ELF-1 (cell line): ENCODE data around the gene ARPIN.
A peak's percentile ranks its signal among the peaks of the same experiment; 100 is the strongest.
"Not testable (repeated sequence)": the region's sequence is repeated elsewhere in the genome, so short reads cannot be mapped to it uniquely, and the experiment has no call there.

Experiments
- DNase-seq: peaks from one replicate; pipeline ENCODE4 v3.0.0-alpha.2; 2016; ENCODE audit warnings: low read depth, low spot score

The ARPIN gene

DNA sequence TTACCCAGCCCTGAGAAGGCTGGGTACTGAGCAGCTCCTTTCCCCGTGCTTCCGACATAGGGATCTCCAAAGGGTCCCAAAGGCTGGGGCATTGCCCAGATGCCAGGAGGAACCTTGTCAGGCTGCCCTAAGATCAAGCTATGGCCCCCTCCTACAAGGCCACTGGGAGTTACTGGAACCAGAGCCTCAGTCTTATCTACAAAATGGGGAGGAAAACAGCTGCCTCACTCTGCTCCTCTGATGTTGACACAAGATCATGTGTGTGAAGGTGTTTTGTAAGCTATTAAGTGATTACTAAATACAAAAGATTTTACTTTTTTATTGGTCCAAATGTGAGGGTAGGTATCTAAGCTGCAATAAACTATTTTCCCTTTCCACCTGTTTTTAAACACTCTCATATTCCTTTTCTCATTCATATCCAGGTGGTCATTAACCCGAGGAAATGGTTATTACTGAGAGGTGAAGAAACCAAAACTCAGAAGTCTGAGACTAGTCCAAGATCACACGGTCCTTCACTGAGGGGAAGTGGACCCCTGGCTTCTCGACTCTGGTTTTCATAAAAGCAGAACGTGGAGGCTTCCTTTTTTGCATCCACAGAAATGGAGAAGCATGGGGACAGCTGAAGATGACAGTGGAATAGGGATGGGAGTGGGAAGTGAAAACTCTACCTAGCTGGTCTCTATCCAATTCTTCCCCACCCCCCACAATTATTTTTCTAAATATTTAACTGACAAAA is 1.7 kb downstream of the ARPIN start:
- no peak for DNase-seq

DNA sequence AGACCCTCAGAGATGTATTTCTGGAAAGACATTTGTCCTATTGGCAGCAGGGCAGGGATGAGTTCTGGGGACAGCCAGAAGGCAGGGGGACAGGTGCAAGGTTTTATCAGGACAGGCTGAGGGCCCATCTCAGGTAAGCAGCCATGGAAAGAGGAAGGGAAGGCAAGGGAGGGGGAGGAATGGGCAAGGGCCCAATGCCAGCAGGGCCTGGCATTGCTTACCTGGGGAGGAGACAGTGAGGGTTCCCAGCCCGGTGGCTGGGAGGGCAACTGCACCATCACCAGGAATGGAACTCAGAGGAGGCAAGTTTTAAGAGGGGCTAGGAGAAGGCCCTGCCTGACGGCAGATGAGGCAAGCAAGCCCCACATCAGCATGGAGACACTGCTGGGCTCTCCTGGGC is 3.1 kb downstream of the ARPIN start:
- no peak for DNase-seq

DNA sequence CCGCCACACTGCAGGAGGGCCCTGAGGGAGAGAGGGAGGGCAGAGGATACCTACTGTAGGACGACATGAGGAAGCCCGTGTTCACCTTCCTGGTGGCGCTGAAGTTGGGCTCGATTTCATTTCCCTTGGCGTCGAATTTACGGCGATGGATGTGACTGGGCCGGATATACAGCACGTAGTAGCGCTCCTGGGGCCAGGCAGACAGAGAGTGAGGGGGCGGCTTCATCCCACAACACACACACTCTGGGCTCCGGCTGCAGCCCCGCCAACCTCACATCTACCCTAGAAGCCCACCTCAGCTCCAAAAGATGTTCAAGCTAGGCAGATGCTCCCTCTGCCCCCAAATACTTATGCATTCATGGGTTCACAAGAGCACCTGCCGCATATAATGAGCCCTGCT is 4.5 kb downstream of the ARPIN start:
- DNase-seq, result peak; percentile 16

DNA sequence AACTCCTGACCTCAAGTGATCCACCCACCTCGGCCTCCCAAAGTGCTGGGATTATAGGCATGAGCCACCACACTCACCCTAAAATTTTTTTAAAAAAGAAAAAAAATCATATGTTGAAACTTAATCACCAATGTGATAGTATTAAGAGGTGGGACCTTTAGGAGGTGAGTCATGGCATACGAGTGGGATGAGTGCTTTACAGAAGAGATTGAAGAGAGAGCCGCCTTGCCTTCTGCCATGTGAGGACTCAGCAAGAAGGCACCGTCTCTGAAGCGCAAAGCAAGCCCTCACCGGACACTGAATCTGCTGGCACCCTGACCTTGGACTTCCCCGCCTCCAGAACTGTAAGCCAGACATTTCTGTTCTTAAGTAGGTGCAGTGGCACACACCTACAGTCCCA is 5.5 kb downstream of the ARPIN start:
- no peak for DNase-seq

DNA sequence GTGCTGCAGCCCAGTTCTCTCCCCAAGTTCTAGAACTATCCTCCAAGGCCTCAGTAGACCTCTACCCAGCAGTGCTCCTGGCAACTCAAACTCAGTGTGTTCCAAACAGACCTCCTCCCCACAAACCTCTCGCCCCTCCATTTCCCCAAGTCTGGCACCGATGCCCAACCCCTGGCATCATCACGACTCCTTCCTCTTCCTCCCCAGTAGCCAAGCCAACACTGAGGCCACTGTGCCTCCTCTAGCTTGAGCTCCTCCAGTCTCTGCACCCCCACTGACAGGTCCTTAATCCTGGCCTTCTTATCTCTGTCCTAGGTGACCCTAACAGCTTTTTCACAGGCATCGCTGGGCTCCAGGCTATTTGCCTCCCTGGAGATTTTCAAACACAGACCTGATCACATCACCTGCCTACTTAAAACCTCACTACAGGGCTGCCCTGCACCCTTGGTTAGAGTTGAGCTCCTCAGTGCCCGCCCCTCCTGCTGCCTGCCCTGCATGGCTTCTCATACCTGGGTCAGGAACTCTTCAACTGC is 6.8 kb downstream of the ARPIN start:
- DNase-seq, result no peak

DNA sequence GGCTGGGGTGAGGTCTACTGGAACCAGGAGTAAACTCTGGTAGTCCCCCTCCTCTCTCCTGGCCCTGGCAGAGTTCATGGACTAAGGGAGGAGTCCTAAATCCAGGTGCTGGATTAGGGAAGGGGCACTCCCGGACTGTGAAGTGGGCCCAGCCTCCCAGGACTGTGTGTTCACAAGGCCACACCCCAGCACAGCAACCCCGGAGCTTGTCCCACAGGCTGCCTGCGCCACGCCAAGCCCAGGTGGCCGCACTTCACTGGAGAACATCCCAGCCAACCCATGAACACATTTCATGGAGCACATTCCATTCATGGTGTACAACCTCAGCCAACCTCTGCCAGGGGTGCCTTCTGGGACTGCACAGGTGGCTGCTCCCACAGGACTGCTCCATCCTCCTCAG is 8.2 kb downstream of the ARPIN start:
- DNase-seq, result no peak

DNA sequence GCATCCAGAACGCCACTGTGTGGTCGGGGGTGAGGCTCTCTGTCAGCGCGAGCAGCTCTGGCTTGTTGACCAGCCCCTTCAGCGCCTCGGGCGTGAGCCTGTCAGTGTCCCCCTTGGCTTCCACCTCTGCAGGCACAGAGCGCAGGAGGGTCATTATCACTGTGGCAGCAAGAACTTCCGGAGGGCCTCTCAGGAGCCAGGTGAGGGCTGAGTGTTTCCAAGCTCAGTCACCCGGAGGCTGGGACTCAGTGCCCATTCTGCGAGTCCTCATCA is 9.0 kb downstream of the ARPIN start:
- DNase-seq, result no peak

DNA sequence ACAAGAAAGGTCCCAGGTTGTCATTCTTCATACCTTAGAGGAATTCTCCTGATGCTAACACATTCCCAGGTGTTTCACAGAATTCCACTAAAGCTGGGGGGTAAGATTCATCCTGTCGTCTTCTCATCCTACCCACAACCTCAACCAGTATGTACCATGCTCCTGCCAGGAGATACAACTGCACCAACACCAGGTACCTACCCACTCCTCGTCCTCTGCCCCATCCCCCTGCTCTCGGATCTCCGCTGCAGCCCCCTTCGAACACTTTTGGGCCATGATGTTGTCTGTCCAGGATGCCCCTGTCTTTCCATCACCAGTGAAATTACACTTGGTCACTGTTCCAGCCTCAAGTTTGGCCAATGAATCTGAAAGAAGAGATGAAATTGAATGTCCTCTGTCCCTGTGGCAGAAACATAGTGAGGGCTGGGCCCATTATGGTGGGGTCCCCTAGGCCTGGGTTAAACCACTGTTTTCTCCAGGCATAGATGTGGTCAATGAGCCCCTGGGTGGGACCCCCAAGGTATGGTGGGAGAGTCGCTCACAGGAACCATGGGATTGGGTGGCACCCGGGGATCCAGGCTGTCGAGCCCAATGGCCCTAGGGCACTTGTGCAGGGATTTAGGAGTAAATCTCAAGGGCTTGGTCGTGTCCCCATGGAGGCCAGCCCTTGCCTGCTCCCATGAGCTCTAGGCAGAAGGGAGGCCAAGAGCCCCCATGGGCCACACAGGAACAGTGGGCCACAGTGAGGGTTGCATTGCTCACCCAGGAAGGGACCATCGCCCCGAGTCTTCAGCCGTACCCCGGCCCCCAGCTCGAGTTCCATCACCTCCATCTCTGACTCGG is 9.5 kb downstream of the ARPIN start:
- no peak for DNase-seq

DNA sequence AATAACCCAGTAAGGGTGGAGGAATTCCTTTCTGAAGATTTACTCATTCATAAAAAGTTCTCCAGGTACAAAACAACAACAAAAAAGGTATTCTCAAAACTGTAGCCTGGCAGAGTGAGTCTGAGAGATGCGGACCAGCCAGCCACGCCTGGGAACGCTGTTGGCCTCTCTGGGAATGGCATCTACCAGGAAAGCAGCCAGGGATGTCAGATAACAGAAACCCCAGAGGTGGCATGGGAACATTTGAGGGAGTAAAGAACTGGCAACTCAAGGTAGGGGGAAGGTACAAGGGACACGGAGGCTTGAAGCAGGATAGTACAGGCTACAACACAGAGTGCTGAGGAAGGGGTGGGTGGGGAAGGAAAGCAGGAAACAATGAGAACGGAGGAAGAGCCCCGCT is 11.9 kb downstream of the ARPIN start:
- DNase-seq, result no peak

DNA sequence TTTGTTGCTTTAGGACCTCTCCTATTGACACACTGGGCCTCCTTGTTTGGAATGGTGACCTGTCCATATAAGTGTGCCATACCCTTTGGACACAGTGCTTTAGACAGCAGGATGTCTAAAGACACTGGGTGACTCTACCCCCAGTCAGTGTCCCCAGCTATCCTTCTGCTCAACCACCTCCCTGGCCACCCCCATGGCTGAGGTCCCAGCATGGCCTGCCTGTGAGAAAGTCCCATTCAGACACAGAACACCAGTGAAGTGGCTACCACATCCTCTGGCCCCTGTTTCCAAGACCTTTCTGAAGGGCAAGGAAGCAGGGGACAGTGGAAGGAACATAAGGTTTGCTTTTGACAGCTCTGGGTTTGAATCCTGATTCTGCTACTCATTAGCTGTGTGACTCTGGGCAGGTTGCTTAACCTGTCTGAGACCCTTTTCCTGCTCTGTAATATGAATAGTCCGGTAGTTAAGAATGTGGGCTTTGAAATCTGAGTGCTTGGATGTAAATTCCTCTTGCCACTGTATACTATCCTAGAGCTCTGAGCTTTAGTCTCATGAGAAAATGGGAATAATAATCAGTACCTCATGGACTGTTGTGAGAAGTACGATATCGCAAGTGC is 12.7 kb downstream of the ARPIN start:
- DNase-seq, result no peak

DNA sequence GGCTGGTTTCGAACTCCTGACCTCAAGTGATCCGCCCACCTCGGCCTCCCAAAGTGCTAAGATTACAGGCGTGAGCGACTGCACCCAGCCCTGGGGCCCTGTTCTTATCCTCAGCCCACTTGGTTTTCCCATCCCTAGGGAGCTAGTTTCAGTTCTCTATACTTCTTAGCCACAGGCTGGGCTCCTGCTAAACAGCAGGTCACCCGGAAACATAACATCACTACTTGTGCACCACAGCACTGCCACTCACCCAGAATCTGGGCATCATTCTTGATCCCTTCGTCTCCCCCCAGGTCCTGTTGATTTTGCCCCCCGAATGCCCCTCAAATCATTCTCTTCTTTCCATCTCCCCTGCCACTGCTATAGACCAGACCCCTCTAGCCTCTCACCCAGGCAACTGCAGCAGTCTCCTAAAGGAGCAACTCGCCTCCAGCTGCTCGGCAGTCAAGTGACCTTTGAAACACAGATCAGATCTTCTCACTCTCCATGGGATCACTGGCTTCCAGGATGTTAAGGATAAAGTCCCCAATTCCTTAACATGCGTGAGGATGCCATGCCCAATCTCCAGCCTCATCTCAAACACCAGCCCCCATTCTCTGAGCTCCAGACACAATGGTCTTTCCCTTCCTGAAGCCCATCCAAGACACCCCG is 13.3 kb downstream of the ARPIN start:
- no peak for DNase-seq

DNA sequence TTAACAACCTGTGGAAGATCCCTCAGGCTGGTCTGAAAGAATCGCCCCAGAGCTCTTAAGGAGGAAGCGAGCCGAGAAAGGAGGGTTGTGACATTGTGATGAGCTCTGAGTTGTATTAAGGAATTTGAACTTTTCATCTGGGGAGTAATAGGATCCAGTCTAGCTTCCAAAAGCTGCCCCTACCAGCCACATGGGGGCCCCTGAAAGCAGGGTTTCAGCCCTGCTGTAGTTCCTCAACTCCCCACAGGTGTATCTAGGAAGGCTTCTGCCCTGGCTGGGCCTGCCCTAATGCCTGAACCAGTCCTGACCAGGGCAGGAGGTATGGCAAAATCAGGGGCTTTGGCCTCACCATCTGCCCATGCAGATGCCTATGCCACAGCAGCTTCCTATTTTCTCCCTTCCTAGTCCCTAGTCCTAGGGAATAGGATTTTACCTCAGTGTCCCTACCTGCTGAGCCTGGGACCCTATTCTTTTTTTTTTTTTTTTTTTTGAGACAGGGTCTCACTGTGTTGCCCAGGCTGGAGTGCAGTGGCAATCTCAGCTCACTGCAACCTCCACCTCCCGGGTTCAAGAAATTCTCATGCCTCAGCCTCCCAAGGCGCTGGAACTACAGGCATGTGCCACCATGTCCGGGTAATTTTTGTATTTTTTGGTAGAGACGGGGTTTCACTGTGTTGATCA is 14.0 kb downstream of the ARPIN start:
- peak; percentile 75 for DNase-seq

DNA sequence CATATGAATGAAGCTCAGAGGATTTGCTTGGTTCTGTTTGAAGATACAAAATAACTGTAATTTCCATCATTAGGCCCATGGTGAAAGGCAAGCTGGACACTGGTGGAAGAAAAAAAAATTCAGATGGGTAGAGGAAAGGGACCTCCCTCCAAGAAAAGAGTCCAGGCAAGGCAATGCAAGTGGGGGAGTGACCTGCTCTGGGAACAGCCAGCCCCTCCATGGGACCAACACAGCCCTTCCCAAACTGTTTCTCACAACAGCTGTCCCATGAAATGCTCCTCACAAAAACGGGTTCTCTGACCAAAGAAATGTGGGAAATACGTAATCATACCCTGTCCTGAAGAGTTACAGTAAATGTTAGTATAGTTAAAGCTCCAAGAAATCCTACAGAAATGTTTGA is 14.6 kb downstream of the ARPIN start:
- DNase-seq, result no peak

DNA sequence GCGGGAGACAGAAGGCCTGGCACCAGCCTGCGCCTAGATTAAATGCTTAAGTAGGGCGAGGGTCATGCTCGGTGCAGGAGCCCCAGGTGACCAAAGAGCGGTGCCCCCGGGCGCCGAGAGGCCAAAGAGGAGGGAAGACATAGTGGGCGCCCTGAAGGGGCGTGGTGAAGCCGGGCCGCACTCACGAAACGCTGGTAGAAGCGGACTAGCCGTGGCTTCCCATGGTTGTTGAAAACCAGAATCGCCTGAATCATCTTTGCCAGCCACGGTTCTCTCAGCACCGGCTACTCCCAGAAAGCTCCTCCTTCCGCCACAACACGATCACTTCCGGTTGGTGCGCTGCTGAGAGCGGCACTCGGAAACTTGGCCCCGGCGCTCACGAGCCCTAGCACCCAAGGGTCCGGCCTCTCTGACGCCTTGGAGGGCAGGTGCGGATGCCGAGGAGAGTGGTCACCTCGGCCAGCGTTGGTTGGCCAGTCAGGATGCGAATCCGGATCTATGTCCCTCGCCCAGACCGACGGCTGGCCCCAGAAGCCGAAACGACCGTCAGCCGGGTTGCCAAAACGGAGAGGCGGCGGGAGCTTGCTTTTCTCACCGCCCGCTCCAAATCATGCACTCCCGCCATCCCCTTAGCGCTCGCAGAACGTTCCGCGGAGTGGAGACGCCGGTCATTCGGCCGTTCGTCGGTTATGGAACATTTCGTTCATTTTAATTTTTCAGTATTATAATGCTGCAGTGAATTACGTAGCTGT is 18.9 kb downstream of the ARPIN start, which contains the start of gene AP3S2:
Gene AP3S2, minus strand, starts transcription at position 299 of the 752 bp plus-strand sequence. Its CDS starts 45 bp downstream, at position 254.
- DNase-seq, result peak; percentile 97

DNA sequence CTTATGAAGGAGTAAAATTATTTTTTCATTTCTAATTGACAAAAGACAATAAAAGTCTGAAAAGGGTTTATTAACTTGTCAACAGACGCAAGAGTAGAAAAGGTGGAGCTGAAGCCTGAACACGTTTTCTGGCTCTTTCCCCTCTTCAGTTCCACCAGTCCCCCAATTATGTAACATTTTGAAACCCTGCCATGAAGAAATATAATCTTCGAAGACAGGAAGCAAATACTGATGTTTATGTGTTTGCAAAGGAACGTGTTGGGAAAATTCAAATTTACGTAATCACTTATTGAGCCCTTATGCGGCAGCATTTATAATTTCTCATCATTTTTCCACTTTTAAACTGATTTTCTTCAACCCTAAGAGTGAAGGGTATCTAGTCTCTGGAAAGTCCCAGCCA is 19.7 kb downstream of the ARPIN start:
- DNase-seq, result no peak

DNA sequence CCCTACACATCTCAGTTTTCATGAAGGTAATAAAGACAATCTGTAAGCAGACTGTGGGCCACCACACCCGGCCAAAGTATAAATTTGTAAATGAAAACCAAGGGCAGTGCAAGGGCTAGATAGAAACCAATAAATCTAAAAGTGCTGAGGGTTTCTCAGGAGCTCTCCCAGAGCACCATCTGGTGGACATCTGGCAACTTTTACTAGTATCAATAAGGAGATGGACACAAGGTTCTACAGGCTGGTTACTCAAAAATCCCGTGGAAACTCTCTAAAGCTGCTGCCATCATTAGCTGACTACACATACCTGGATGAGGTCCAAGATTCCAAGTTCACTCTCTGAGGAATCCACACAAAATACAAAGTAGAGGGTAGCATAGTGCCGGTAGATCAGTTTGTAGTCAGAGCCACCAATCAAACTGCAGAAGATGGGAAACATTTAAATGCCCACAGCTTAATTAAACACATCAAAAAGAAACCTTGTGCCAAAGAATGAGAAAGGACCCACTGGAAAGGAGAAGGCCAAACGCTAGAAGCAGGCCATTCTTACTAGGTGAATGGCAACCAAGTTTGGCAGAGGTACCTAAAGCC is 24.4 kb downstream of the ARPIN start:
- no peak for DNase-seq

DNA sequence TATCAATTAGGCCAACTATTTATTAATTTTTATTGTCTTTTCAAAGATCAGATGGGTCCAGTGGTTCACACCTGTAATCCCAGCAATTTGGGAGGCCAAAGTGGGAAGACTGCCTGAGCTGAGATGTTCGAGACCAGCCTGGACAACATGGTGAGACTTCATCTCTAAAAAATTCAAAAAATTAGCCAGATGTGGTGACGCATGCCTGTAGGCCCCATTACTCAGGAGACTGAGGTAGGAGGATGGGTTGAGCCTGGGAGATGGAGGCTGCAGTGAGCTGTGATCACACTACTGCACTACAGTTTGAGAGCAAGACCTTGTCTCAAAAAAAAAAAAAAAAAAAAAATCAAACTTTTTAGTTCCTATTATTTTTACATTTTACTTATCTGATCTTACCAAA is 27.1 kb downstream of the ARPIN start:
- DNase-seq, result no peak

DNA sequence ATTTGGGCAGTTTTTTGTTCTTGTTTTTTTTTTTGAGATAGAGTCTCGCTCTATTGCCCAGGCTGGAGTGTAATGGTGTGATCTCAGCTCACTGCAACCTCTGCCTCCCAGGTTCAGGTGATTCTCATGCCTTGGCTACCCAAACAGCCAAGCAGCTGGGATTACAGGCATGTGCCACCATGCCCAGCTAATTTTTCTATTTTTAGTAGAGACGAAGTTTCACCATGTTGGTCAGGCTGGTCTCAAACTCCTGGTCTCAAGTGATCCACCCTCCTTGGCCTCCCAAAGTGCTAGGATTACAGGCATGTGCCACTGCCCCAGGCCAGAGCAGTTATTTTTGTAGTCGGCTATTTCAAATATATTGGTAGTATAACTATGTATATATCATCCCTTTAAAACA is 27.6 kb downstream of the ARPIN start:
- DNase-seq, result not testable (repeated sequence)

DNA sequence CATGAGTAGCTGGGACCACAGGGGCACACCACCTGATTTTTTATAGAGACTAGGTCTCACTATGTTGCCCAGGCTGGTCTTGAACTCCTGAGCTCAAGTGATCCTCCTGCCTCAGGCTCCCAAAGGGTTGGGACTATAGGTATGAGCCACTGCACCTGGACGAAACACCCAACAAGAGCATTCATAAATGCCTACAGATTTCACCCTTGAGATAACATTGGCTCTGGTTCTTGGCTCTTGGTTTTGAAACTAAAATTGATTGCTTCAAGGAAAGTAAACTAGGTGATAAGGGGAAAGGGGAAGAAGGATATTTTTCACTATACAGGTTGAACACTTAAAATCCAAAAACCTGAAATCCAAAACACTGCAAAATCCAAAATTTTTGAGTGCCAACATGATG is 29.2 kb downstream of the ARPIN start:
- no peak for DNase-seq

DNA sequence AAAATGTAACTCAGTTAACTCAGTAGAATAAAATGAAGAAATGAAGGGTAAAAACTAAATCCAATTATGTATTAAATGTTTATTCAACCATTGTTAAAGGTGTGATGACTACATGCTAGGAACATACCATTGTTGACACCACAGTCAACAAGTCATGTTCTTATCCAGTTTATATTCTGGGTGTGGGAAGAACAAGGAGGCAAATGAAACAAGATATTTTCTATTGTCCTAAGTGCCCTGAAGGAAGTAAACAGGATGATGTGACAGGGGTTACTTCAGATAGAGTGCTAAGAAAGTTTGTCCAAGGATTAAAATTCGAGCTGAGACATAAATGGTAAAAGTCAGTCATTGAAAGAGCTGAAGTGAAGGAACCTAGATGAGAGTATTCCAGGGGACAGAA is 32.0 kb downstream of the ARPIN start:
- no peak for DNase-seq
